DOHH2 (cell line): ENCODE data around the gene GRM5.
"Not testable (repeated sequence)": the region's sequence is repeated elsewhere in the genome, so short reads cannot be mapped to it uniquely, and the experiment has no call there.

Source experiments
- H3F3A ChIP-seq: fragments of 200-600 bp; sonication (generic), shearing (Covaris generic); 2 replicates; pipeline ENCODE4 v1.6.0; 2016; ENCODE audit warnings: antibody characterized with exemption, mild to moderate bottlenecking; ENCODE audit not compliant: control insufficient read depth, insufficient read depth
- H3K27ac ChIP-seq: fragments of 200-600 bp; sonication (generic); 2 replicates; pipeline ENCODE4 v1.5.1; 2014; ENCODE audit warnings: low read depth, mild to moderate bottlenecking, low read length, moderate library complexity
- H3K27me3 ChIP-seq: fragments of 200-600 bp; sonication (generic); 2 replicates; pipeline ENCODE4 v1.6.1; 2014; ENCODE audit warnings: mild to moderate bottlenecking, low read length, mixed read lengths; ENCODE audit not compliant: control insufficient read depth
- H3K36me3 ChIP-seq: fragments of 200-600 bp; sonication (generic); 2 replicates; pipeline ENCODE4 v1.6.1; 2014; ENCODE audit warnings: mild to moderate bottlenecking, low read length, moderate library complexity, mixed read lengths; ENCODE audit not compliant: control insufficient read depth
- H3K4me1 ChIP-seq: fragments of 200-600 bp; sonication (generic); 2 replicates; pipeline ENCODE4 v1.6.1; 2014; ENCODE audit warnings: mild to moderate bottlenecking, low read length, mixed read lengths; ENCODE audit not compliant: control insufficient read depth
- H3K4me2 ChIP-seq: fragments of 200-600 bp; sonication (generic); 2 replicates; pipeline ENCODE4 v1.6.0; 2014; ENCODE audit warnings: mild to moderate bottlenecking, low read length, moderate library complexity
- H3K4me3 ChIP-seq: fragments of 200-600 bp; sonication (generic); 2 replicates; pipeline ENCODE4 v1.5.1; 2014; ENCODE audit warnings: mild to moderate bottlenecking, low read length, mixed read lengths
- H3K79me2 ChIP-seq: fragments of 200-600 bp; sonication (generic); 2 replicates; pipeline ENCODE4 v1.6.1; 2014; ENCODE audit warnings: mild to moderate bottlenecking, low read length, mixed read lengths; ENCODE audit not compliant: control insufficient read depth
- H3K9me2 ChIP-seq: fragments of 200-600 bp; sonication (generic); replicated peaks from 2 replicates; pipeline ENCODE4 v1.6.1; 2014; ENCODE audit warnings: mild to moderate bottlenecking, low read length, mixed read lengths; ENCODE audit not compliant: control insufficient read depth
- H3K9me3 ChIP-seq: fragments of 200-600 bp; sonication (generic); 2 replicates; pipeline ENCODE4 v1.6.1; 2014; ENCODE audit warnings: antibody characterized with exemption, low read length, mixed read lengths; ENCODE audit not compliant: control insufficient read depth, insufficient read depth
- H4K20me1 ChIP-seq: fragments of 200-600 bp; sonication (generic); 2 replicates; pipeline ENCODE4 v1.6.0; 2014; ENCODE audit warnings: low read depth, mild to moderate bottlenecking, antibody characterized with exemption, low read length, moderate library complexity; ENCODE audit not compliant: control insufficient read depth, insufficient read depth
- EZH2phosphoT487 ChIP-seq: fragments of 200-600 bp; sonication (generic); IDR thresholded peaks from 2 replicates; pipeline ENCODE4 v1.6.1; 2017; ENCODE audit warnings: borderline replicate concordance, mild to moderate bottlenecking, antibody characterized with exemption, low read length, moderate library complexity, mixed read lengths
- TF ChIP-seq, protein P1 (sequence below): fragments of 200-600 bp; sonication (generic); IDR thresholded peaks from one replicate; pipeline ENCODE4 v1.5.1; 2014; ENCODE audit warnings: antibody characterized with exemption, mild to moderate bottlenecking, low read depth, low read length; ENCODE audit not compliant: poor library complexity, severe bottlenecking

GRM5 gene

DNA sequence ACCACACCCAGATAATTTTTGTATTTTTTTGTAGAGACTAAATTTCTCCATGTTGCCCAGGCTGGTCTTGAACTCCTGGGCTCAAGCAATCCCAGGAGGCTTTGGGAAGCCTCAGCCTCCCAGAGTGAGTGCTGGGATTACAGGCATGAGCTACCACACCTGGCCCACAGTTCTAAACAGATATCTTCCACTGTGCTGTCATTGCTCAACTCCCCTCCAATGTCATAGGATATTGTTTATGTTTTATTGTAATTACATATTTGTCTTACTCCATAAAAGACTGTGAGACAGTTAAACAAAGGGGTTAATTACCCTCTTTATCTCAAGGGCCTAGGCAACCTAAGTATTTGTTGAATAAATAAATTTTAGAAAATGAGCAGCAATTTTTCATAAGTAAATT is 204.2 kb downstream of the GRM5 start:
- Histone ChIP-seq H4K20me1 (no peaks in the 10 kb centered on the region), H3K9me3 (no peaks in the 10 kb centered on the region), H3K9me2 (no peaks in the 10 kb centered on the region), H3K27me3 (no peaks in the 10 kb centered on the region), H3K4me2 (no peak overlapping the region), H3K36me3 (no peaks in the 10 kb centered on the region), H3K27ac (no peak overlapping the region), H3K4me3 (no peak overlapping the region), H3K4me1 (no peaks in the 10 kb centered on the region), H3K79me2 (no peaks in the 10 kb centered on the region), H3F3A (no peaks in the 10 kb centered on the region)
- TF ChIP-seq, protein P1, sequence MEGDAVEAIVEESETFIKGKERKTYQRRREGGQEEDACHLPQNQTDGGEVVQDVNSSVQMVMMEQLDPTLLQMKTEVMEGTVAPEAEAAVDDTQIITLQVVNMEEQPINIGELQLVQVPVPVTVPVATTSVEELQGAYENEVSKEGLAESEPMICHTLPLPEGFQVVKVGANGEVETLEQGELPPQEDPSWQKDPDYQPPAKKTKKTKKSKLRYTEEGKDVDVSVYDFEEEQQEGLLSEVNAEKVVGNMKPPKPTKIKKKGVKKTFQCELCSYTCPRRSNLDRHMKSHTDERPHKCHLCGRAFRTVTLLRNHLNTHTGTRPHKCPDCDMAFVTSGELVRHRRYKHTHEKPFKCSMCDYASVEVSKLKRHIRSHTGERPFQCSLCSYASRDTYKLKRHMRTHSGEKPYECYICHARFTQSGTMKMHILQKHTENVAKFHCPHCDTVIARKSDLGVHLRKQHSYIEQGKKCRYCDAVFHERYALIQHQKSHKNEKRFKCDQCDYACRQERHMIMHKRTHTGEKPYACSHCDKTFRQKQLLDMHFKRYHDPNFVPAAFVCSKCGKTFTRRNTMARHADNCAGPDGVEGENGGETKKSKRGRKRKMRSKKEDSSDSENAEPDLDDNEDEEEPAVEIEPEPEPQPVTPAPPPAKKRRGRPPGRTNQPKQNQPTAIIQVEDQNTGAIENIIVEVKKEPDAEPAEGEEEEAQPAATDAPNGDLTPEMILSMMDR: no peak
- no peak for TF ChIP-seq EZH2phosphoT487

- not testable (repeated sequence) for H3K36me3 ChIP-seq
Measured at GRCh38 chr11:88860431-88860830, 205.4 kb downstream of the GRM5 start.

GRCh38 chr11:88853963-88854362 is 211.8 kb downstream of the GRM5 start:
- H3K4me1 ChIP-seq, H3K27ac ChIP-seq, H4K20me1 ChIP-seq, H3K36me3 ChIP-seq, H3K9me2 ChIP-seq, H3K79me2 ChIP-seq, H3K27me3 ChIP-seq, H3K9me3 ChIP-seq, H3F3A ChIP-seq, H3K4me2 ChIP-seq, H3K4me3 ChIP-seq: not testable (repeated sequence)

More at GRCh38 chr11:88860431-88860830, 205.4 kb downstream of the GRM5 start:
- not testable (repeated sequence) for H3K9me2 ChIP-seq, H3K4me3 ChIP-seq, H3F3A ChIP-seq, H3K79me2 ChIP-seq, H3K4me1 ChIP-seq, H4K20me1 ChIP-seq, H3K27me3 ChIP-seq, H3K27ac ChIP-seq, H3K9me3 ChIP-seq, H3K4me2 ChIP-seq

DNA sequence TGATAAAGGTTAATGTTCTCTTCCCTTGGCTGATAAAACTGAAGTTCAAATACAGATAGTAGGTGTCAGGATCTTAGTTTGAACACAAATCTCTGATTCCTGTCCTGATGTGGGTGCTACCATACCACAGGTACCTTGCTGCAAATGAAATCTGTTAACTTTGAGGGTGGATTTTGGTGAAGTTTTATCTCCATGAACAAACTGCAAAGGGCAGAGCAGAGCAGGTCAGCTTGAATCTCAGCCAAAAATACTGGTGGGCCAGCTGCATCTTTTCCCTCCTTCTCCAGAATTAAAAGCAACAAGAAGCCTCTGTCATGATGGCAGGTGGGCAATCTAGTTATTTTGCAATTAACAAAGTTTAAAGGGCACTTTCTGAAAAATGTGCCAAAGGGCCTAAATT is 214.2 kb downstream of the GRM5 start:
- H3K4me2 ChIP-seq, H3K4me3 ChIP-seq, H4K20me1 ChIP-seq, H3K9me3 ChIP-seq, H3F3A ChIP-seq, H3K36me3 ChIP-seq, H3K27me3 ChIP-seq, H3K79me2 ChIP-seq, H3K4me1 ChIP-seq, H3K9me2 ChIP-seq, H3K27ac ChIP-seq: not testable (repeated sequence)

- not testable (repeated sequence) for H3K4me1 ChIP-seq, H3F3A ChIP-seq, H3K9me2 ChIP-seq, H4K20me1 ChIP-seq, H3K4me2 ChIP-seq, H3K36me3 ChIP-seq, H3K4me3 ChIP-seq, H3K27me3 ChIP-seq, H3K79me2 ChIP-seq, H3K27ac ChIP-seq, H3K9me3 ChIP-seq
Measured at GRCh38 chr11:88849773-88850172, 216.0 kb downstream of the GRM5 start.
